IPS-11a (cell line): ENCODE data around the gene ZNF26.
A peak's percentile ranks its signal among the peaks of the same experiment; 100 is the strongest.
"Not testable (repeated sequence)": the region's sequence is repeated elsewhere in the genome, so short reads cannot be mapped to it uniquely, and the experiment has no call there.

Experiments used
- H3K4me3 ChIP-seq: one replicate; pipeline ENCODE4 v1.5.1; 2013; ENCODE audit warnings: low read depth, low read length, control low read depth

ZNF26 gene

GRCh38 chr12:132955094-132956010 lies 30.8 kb upstream of the ZNF26 start:
- peak overlapping the region; percentile 68 for H3K4me3 ChIP-seq

- H3K4me3 ChIP-seq: peak within 1 kb of the TSS; percentile 75
These were observed 30.0 kb upstream of the ZNF26 start, which contains the start of gene ZNF605 for GRCh38 chr12:132956011-132956788. Gene ZNF605 (minus strand): TSS chr12:132956306. CDS start chr12:132945635, 10,671 bp downstream.

GRCh38 chr12:132961790-132962189 lies 24.4 kb upstream of the ZNF26 start:
- not testable (repeated sequence) for H3K4me3 ChIP-seq

- not testable (repeated sequence) for H3K4me3 ChIP-seq
These were observed 22.2 kb upstream of the ZNF26 start for GRCh38 chr12:132963947-132964346.

- no peak overlapping the region for H3K4me3 ChIP-seq
These were observed 20.4 kb upstream of the ZNF26 start for GRCh38 chr12:132965796-132966195.

- H3K4me3 ChIP-seq: no peak overlapping the region
These were observed 19.3 kb upstream of the ZNF26 start for GRCh38 chr12:132966676-132967415.

- H3K4me3 ChIP-seq: no peak overlapping the region
These were observed 18.4 kb upstream of the ZNF26 start for GRCh38 chr12:132967736-132968135.

GRCh38 chr12:132972374-132972773 lies 13.8 kb upstream of the ZNF26 start:
- no peak overlapping the region for H3K4me3 ChIP-seq

- not testable (repeated sequence) for H3K4me3 ChIP-seq
These were observed 9.3 kb upstream of the ZNF26 start for GRCh38 chr12:132976870-132977269.

GRCh38 chr12:132986885-132987225 lies 688 bp downstream of the ZNF26 start:
- peak overlapping the region; percentile 99 for H3K4me3 ChIP-seq

- H3K4me3 ChIP-seq: no peak overlapping the region
These were observed 12.6 kb downstream of the ZNF26 start for GRCh38 chr12:132998741-132999140.

GRCh38 chr12:133010657-133011297 lies 24.6 kb downstream of the ZNF26 start:
- H3K4me3 ChIP-seq: no peak overlapping the region

- H3K4me3 ChIP-seq: no peak overlapping the region
These were observed 37.4 kb downstream of the ZNF26 start for GRCh38 chr12:133023566-133023965.

- no peak overlapping the region for H3K4me3 ChIP-seq
These were observed 40.8 kb downstream of the ZNF26 start for GRCh38 chr12:133026996-133027395.

GRCh38 chr12:133037207-133038005 lies 51.2 kb downstream of the ZNF26 start, which contains the start of gene ZNF84:
Gene ZNF84 (plus strand): TSS chr12:133037509. CDS start chr12:133041468, 3,959 bp downstream.
- H3K4me3 ChIP-seq: peak within 1 kb of the TSS; percentile 75

- peak overlapping the region; percentile 75 for H3K4me3 ChIP-seq
These were observed 52.0 kb downstream of the ZNF26 start for GRCh38 chr12:133038118-133038709.

GRCh38 chr12:133046698-133047097 lies 60.5 kb downstream of the ZNF26 start:
- no peak overlapping the region for H3K4me3 ChIP-seq

GRCh38 chr12:133057446-133057845 lies 71.3 kb downstream of the ZNF26 start:
- no peak overlapping the region for H3K4me3 ChIP-seq
